NCI-H146 treated with DMSO at 0.1 percent for 48 hours (cell line): Measurements from ENCODE around the gene ANKRD63.

Experiments used
- DNase-seq: peaks from one replicate; lab custom pipeline; 2025; ENCODE audit not compliant: unreplicated experiment; lab: John Stamatoyannopoulos, UW

ANKRD63 gene

DNA sequence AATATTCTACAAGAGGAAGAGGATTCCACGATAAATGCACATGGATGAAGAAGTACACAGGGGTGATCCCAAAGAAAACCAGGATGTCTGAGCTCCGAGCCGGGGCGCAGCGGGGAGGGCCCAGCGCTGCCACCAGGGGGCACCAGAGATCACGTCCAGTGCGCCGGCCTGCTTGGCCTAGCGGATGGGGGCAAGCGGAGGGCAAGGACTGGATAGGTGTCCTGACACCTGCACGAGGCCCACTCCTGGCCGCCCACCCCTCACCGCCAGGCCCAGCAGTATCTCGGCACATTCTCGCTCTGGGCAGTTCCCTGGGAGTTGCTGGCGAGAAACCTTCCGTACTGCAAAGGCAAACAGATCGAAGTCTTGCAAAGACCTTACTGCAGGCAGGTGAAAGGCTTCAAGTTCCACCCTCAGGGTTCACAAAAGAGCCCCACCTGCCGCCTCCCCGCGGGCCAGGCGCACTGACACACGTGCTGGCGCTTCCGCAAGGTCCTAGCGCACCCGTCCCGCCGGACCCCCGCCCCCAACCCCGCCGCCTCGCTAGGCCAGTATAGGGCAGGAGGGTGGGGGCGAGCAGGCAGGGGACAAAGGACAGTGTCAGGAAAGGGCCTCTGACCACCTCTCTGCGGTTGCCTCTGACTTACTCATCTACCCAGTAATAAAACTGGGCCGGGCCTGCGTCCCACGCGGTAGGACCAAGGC is 3.3 kb downstream of the ANKRD63 start:
- DNase-seq: peak; percentile 43

- DNase-seq: no peak
Observed at GRCh38 chr15:40278026-40278425, 4.8 kb downstream of the ANKRD63 start.

DNA sequence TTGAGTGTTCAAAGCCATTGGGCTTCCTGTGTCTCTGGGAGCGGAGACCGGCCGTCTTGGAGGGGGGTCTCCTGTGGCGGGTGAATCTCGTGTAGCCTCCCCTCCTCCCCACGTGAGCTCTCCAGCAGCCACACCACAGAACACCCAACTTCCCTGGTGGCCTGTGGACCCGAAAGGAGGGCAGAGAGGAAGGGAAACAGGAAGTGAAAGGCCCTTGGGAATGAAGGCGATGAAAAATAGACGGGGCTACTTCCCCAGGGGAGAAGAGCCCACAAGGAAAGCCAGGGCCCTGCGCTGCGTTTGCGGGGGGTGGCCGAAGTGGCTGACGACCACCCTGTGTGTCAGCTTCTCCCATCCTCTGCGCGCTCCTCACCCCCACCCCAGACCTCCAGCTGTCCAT is 5.4 kb downstream of the ANKRD63 start:
- no peak for DNase-seq

DNA sequence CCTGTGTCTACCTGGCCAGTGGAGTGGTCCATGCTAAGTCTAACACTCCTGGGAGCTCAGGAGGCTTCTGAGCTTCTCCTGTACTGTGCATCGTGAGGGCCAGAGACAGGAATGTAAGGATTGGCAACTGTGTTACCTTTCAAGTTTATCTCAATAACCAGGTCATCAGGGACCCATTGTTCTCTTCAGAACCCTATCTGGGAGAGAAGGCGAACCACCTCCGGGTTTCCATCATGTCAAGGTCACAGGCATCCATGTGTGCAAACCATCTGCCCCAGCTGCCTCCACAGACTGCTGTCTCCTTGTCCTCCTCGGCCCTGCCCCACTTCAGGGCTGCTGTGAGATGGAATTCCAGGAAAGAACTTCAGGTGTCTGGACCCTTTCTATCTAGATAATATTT is 5.9 kb downstream of the ANKRD63 start:
- no peak for DNase-seq

DNA sequence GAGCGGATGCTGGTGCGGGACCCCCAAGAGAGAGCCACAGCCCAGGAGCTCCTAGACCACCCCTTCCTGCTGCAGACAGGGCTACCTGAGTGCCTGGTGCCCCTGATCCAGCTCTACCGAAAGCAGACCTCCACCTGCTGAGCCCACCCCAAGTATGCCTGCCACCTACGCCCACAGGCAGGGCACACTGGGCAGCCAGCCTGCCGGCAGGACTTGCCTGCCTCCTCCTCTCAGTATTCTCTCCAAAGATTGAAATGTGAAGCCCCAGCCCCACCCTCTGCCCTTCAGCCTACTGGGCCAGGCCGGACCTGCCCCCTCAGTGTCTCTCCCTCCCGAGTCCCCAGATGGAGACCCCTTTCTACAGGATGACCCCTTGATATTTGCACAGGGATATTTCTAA is 6.9 kb downstream of the ANKRD63 start:
- no peak for DNase-seq

DNA sequence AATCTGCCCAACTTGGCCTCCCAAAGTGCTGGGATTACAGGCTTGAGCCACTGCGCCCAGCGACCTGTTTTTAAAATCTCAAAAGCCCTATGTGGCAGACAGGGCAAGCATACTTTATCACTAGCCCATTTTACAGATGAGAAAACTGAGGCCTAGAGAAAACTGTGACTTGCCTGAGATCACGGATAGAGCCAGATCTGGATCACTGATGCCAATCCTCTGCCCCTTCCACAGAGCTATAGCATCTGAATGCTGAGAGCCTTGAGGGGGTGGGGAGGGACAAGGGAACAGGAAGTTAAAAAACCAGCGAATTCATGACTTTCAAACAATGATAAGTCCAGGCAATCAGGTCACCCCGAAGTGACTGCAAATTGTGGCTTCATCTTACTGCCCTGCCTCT is 7.3 kb downstream of the ANKRD63 start:
- DNase-seq: no peak

DNA sequence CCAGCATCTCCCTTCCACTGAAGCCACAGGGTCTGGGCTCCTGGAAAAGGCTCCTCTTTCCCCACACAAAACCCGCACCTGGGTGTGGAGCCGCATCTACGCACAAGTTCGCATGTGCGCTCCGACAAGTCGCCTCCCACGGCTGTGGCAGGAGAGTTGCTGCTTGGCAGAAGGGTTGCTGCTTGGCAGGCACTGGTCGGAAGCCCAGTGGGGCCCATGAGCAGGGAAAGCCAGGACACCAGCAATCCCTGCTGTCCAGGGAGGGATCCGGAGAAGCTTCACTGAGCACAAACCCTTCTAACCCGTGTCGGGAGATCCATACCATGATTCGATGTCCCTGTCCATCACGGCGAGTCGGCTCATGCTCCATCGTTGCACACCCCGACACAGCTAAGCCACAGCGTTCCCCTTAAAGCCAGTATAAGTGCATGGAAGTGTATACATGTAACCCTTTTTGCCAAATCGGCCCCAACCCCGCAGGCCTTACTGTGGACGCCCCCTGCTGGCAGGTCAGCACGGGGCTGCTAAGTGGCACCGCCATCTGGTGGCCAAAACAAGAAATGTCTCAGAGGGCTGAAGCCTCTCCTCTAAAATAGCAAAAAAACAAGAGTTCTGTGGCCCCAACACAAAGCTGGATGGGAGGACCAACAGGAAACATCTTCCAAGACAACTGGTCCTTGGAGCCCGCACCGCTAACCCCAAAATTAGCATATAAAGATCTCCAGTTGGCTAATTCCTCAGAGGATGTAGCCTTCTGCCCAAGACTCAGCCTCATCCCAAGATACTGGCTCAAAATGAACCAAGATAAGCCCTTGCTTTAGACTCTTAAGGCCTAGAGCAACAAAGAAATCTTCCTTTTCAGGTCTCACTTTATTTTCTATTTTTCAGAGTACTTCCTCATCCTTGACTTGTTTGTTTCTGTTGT is 8.3 kb downstream of the ANKRD63 start:
- DNase-seq: peak; percentile 32

- no peak for DNase-seq
Observed at GRCh38 chr15:40273428-40273827, 9.4 kb downstream of the ANKRD63 start.

DNA sequence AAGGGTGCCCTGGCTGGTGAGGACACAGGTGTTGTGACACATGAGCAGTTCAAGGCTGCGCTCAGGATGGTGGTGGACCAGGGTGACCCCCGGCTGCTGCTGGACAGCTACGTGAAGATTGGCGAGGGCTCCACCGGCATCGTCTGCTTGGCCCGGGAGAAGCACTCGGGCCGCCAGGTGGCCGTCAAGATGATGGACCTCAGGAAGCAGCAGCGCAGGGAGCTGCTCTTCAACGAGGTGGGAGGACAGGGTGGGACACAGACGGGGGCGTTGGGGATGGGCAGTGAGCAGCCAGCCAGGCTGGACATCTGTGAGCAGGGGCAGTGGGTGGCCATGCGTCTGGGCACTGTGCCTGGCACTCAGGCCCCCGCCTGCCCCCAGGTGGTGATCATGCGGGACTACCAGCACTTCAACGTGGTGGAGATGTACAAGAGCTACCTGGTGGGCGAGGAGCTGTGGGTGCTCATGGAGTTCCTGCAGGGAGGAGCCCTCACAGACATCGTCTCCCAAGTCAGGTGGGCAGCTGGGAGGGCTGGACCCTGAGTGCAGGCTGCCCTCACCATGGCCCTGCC is 10.3 kb downstream of the ANKRD63 start:
- no peak for DNase-seq

DNA sequence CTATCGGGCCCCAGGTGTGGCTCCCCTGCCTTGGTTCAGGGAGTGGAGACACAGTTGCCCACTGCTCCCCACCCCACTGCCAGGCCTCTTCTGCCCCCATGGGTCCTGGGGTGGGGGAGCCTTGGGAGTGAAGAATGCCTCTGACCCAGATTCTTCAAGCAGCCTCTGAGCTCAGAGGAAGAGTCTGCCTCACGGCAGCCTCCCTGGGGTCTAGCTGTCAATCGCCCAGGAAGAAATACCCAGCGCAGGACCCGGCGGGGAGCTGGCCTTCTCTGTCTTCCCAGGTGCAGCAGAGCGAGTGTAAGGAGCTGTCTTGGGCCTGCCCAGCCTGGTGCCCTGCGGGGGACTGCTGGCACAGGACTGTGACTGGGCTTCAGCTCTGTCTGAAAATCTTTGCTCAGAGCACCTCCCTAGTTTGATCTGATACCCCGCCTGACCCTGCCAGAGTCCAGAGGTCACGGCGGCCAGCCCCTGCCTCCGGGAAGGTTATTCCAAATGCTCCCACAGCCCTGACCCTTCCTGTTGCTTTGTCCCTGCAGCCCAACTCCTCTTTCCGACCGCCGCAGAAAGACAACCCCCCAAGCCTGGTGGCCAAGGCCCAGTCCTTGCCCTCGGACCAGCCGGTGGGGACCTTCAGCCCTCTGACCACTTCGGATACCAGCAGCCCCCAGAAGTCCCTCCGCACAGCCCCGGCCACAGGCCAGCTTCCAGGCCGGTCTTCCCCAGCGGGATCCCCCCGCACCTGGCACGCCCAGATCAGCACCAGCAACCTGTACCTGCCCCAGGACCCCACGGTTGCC is 11.0 kb downstream of the ANKRD63 start:
- no peak for DNase-seq

GRCh38 chr15:40270246-40270995 is 12.4 kb downstream of the ANKRD63 start:
- DNase-seq: no peak

DNA sequence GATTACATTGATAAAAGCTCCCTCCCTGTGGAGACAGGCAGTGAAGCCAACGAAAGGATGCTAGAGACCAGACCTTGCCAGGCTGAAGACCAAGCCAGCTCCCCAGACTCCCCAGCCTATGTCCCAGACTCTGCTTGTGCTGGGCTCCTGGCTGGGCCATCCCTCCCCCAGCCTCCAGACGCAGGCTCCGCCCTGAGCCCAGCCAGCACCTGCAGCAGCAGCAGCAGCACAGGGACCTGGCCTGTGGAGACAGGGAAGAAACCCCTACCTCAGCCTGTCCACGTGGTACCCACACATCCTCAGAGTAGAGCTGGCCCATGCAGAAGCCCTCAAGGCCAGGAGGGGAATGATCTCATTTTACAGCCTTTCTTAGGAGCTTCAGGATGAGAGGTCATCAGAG is 13.3 kb downstream of the ANKRD63 start:
- no peak for DNase-seq

GRCh38 chr15:40267670-40268069 is 15.2 kb downstream of the ANKRD63 start:
- DNase-seq: no peak

DNA sequence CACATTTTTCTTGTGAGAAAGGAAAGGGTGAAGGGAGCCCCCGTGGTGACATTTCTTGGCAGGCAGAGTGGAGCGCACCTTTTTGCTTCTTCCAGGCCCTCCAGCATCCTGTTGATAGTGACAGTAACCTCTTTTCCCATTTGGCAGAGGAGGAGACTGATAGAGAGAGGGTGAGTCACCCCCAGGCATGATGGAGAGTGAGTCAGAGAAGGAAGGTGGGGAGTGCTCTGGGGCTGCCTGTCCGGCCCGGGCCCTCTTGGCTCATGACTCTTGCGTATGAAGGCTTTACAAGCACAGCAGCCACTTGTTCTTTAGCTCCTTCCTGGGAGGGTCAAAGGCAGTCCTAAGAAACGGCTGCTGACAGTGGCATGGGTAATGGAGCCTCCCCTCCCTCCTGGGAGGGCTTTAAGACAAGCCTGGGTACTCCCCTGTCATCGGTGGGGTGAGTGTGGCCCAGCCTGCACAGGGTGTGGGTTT is 16.0 kb downstream of the ANKRD63 start:
- DNase-seq: no peak

GRCh38 chr15:40265875-40266274 is 17.0 kb downstream of the ANKRD63 start:
- DNase-seq: no peak

DNA sequence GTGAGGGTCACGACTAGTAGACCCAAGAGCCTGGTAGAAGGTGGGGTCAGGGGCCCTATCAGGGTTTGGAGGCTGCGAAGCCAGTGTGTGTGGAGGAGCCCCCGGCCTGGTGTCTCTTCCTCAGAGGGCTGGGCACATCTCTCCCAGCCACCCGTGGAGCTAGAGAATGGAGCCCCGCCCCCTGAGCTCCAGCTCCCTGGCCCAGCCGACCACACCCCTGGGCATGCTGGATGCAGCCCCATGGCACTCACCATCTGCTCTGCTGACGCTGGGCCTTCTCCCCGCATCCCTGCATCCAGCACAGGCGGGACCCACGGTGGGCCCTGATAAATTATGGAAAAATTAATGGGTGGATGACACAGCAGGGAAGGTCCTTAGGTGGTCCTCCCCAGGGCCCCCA is 17.5 kb downstream of the ANKRD63 start:
- no peak for DNase-seq

DNA sequence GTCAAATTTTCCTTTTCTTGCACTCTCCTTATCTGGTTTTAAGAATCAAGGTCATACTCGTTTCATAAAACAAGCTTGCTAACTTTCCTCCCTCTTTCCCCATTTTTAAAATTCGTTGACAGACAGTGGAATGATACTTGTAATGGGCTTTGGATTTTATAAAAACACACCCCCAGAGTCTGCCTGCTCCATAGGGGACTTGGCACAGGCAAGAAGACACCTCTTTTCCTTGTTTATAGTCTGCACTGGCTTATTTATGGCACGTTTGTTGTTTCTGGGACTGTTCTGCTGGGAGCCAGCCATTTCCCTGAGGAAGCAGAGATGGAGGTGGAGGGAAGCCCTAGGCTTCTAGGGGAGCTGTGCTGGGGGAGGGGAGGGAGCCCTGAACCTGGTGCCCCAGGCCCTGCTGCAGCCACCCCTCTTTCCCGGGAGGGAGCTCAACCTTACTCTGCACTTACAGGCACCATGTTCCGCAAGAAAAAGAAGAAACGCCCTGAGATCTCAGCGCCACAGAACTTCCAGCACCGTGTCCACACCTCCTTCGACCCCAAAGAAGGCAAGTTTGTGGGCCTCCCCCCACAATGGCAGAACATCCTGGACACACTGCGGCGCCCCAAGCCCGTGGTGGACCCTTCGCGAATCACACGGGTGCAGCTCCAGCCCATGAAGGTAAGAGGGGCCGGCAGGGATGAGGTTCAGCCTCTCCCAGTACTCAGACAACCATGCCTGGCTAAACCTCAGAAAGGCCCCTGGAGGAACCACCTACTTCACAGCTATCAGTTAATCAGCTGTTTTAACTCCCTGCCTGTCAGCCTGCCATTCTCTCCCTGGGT is 18.3 kb downstream of the ANKRD63 start:
- DNase-seq: no peak

GRCh38 chr15:40263024-40263754 is 19.7 kb downstream of the ANKRD63 start:
- DNase-seq: no peak

GRCh38 chr15:40259021-40259420 is 23.8 kb downstream of the ANKRD63 start:
- no peak for DNase-seq
